GM12878 (cell line): ENCODE data around the gene VPS25. TPM values are rescaled to one million over a fixed set of nuclear protein-coding genes. Genes with fewer than 3 reads are reported as not detected.

Experiments
- ATAC-seq: fragments of 200-7000 bp; cut with Tn5 transposase; 3 replicates; pipeline ENCODE4 v1.9.1; 2020; ENCODE audit warnings: mild to moderate bottlenecking, moderate library complexity
- BruUV-seq: library from RNA; stranded (reverse); fragments of 400-500 nt; replicated peaks from 2 replicates; lab custom pipeline; 2021; lab: Mats Ljungman, UMichigan
- CTCF ChIA-PET: fragments of 300-600 bp; sonication (Branson Sonifier 250); formaldehyde crosslinking; extraction: SDS; loops from one replicate; lab custom pipeline; 2021; ENCODE audit warnings: inconsistent platforms; lab: Yijun Ruan, JAX
- POLR2A ChIA-PET: fragments of 350-600 bp; formaldehyde crosslinking; extraction: SDS; loops from one replicate; lab custom pipeline; 2021; ENCODE audit warnings: inconsistent platforms; lab: Charles Lee
- RAD21 ChIA-PET: fragments of 300-600 bp; sonication (Branson Sonifier 250); formaldehyde crosslinking; loops from one replicate; lab custom pipeline; 2023; ENCODE audit warnings: antibody characterized with exemption; ENCODE audit not compliant: unreplicated experiment; lab: Charles Lee
- SMC1A ChIA-PET: fragments of 300-600 bp; sonication (Branson Sonifier 250); formaldehyde crosslinking; loops from one replicate; lab custom pipeline; 2023; ENCODE audit not compliant: unreplicated experiment, uncharacterized antibody; lab: Charles Lee
- DNase-seq: peaks from one replicate; pipeline ENCODE4 v3.0.0-alpha.2; 2011; ENCODE audit warnings: low read depth, low spot score
- FAIRE-seq: peaks from 3 replicates; lab custom pipeline; 2011; peaks lifted over from hg19 to GRCh38; lab: Jason Lieb, UNC
- H2AFZ ChIP-seq: 2 replicates; pipeline ENCODE4 v1.6.0; 2011; ENCODE audit warnings: low read depth, low read length, control low read depth; ENCODE audit not compliant: control insufficient read depth
- H3K27ac ChIP-seq: 2 replicates; pipeline ENCODE4 v1.5.1; 2011; ENCODE audit warnings: control low read depth; ENCODE audit not compliant: control insufficient read depth, insufficient read depth
- H3K27me3 ChIP-seq, 2 experiments: replicated peaks in 1 of 2; 2 replicates each; pipeline versions ENCODE4 v1.6.0 to v1.6.1; 2011; ENCODE audit warnings: low read length in 1 of 2; ENCODE audit not compliant: control insufficient read depth in 2 of 2, insufficient read depth in 2 of 2
- H3K36me3 ChIP-seq, 2 experiments: 2 replicates each; pipeline ENCODE4 v1.5.1; 2011; ENCODE audit warnings: low read length in 1 of 2; ENCODE audit not compliant: control insufficient read depth in 2 of 2, insufficient read depth in 2 of 2
- H3K4me1 ChIP-seq: 2 replicates; pipeline ENCODE4 v1.6.1; 2011; ENCODE audit warnings: mild to moderate bottlenecking, low read length, moderate library complexity, mixed read lengths; ENCODE audit not compliant: control insufficient read depth, insufficient read depth
- H3K4me2 ChIP-seq: 2 replicates; pipeline ENCODE4 v1.6.0; 2011; ENCODE audit warnings: control low read depth; ENCODE audit not compliant: control insufficient read depth, insufficient read depth
- H3K4me3 ChIP-seq: fragments of 200-600 bp; sonication (generic); 2 replicates; pipeline ENCODE4 v1.5.1; 2016
- H3K79me2 ChIP-seq: 2 replicates; pipeline ENCODE4 v1.6.0; 2011; ENCODE audit warnings: low read length; ENCODE audit not compliant: control insufficient read depth, insufficient read depth
- H3K9ac ChIP-seq: 2 replicates; pipeline ENCODE4 v1.8.0; 2011; ENCODE audit warnings: low read length, control low read depth, mixed read lengths; ENCODE audit not compliant: control insufficient read depth, insufficient read depth
- H3K9me3 ChIP-seq: replicated peaks from 3 replicates; pipeline ENCODE4 v1.5.1; 2011; ENCODE audit warnings: mild to moderate bottlenecking, low read length; ENCODE audit not compliant: control insufficient read depth, insufficient read depth
- H4K20me1 ChIP-seq: 2 replicates; pipeline ENCODE4 v1.6.0; 2011; ENCODE audit not compliant: control insufficient read depth, insufficient read depth
- E2F8 ChIP-seq: fragments of 450-650 bp; IDR thresholded peaks from 2 replicates; pipeline ENCODE4 v1.6.1; 2018; ENCODE audit warnings: mild to moderate bottlenecking, low read depth, moderate library complexity; ENCODE audit not compliant: partially characterized antibody
- ELK1 ChIP-seq: IDR thresholded peaks from 2 replicates; pipeline ENCODE4 v1.6.1; 2012; ENCODE audit warnings: low read depth, low read length, improper control_type of control experiment
- KAT2A ChIP-seq: conservative IDR thresholded peaks from 2 replicates; pipeline ENCODE4 v1.6.1; 2011; ENCODE audit warnings: low read depth, low read length; ENCODE audit not compliant: control insufficient read depth
- KDM1A ChIP-seq: fragments of 200-600 bp; sonication (generic); IDR thresholded peaks from 2 replicates; pipeline ENCODE4 v1.6.1; 2016; ENCODE audit warnings: borderline replicate concordance
- MTA2 ChIP-seq: fragments of 450-650 bp; IDR thresholded peaks from 2 replicates; pipeline ENCODE4 v1.6.1; 2016; ENCODE audit warnings: low read depth, mild to moderate bottlenecking, moderate library complexity
- MTA3 ChIP-seq: IDR thresholded peaks from 2 replicates; pipeline ENCODE4 v1.6.1; 2012; ENCODE audit warnings: low read length, inconsistent platforms, borderline replicate concordance
- NFXL1 ChIP-seq: fragments of 450-650 bp; IDR thresholded peaks from 2 replicates; pipeline ENCODE4 v1.6.1; 2017; ENCODE audit warnings: antibody characterized with exemption, mild to moderate bottlenecking, borderline replicate concordance
- PAX8 ChIP-seq: fragments of 450-650 bp; IDR thresholded peaks from 2 replicates; pipeline ENCODE4 v1.6.1; 2017; ENCODE audit warnings: mild to moderate bottlenecking, moderate library complexity
- POLR2AphosphoS2 ChIP-seq: IDR thresholded peaks from 2 replicates; pipeline ENCODE4 v1.6.1; 2011; ENCODE audit warnings: low read depth, mild to moderate bottlenecking, low read length, improper control_type of control experiment, moderate library complexity
- SKIL ChIP-seq: fragments of 450-650 bp; IDR thresholded peaks from 2 replicates; pipeline ENCODE4 v1.6.1; 2017; ENCODE audit warnings: mild to moderate bottlenecking, low read depth, inconsistent platforms; ENCODE audit not compliant: poor library complexity, severe bottlenecking
- WGBS: methylation state at CpG from one replicate; pipeline ENCODE4 v1.1.6; 2016; ENCODE audit warnings: low lambda C conversion rate; ENCODE audit not compliant: insufficient replicate concordance, insufficient coverage; ENCODE audit errors: missing lambda C conversion rate; 5-methylcytosine and 5-hydroxymethylcytosine counted together
- in situ Hi-C: fragments of 300-500 bp; cut with MboI; formaldehyde crosslinking; loops from 9 replicates; pipeline ENCODE4 v1.14.3; 2018; ENCODE audit warnings: mixed read lengths
- intact Hi-C: fragments of 100-400 bp; cut with micrococcal nuclease; formaldehyde crosslinking; loops from one replicate; pipeline ENCODE4 v1.14.2; 2022; ENCODE audit not compliant: unreplicated experiment
- polyA plus RNA-seq, 11 experiments: library from polyadenylated mRNA; depleted of rRNA in 4 of 11; unstranded in 6 of 11; stranded (reverse) in 5 of 11; fragments of >200 nt; fragmentation: Nextera tagmentation in 4 of 11; fragmentation: Illumina TruSeq in 1 of 11; extraction: Ambion mirVana in 4 of 11; extraction: Trizol in 1 of 11; gene quantifications; 1 replicate in 1 of 11; 2 replicates in 10 of 11; pipeline versions ENCODE4 v1.2.1 to v1.2.3, GENCODE V29; 2011 to 2016; ENCODE audit warnings: inconsistent platforms in 2 of 11, missing spikeins in 2 of 11, low read depth in 1 of 11
- total RNA-seq, 4 experiments: library from RNA; depleted of rRNA in 3 of 4; stranded (reverse); fragments of >200 nt in 3 of 4; fragmentation: Illumina TruSeq in 1 of 4; extraction: Trizol in 1 of 4; gene quantifications; 2 replicates each; pipeline versions ENCODE4 v1.2.1 to v1.2.3, GENCODE V29; 2013 to 2021
- TF ChIP-seq, protein P1 (sequence below): IDR thresholded peaks from 2 replicates; pipeline ENCODE4 v1.6.1; 2012; ENCODE audit warnings: low read depth, low read length, improper control_type of control experiment
- TF ChIP-seq, protein P2 (sequence below): fragments of 450-650 bp; formaldehyde crosslinking; IDR thresholded peaks from 2 replicates; pipeline ENCODE4 v1.4.0; 2020; ENCODE audit warnings: mild to moderate bottlenecking, moderate library complexity

The VPS25 gene
- total and polyA plus RNA-seq, 10 of the 15 experiments (the other 5 are each of a cell fraction or from before 2014, with no cell fraction given) = 92.7 to 185 (median 136) TPM

DNA sequence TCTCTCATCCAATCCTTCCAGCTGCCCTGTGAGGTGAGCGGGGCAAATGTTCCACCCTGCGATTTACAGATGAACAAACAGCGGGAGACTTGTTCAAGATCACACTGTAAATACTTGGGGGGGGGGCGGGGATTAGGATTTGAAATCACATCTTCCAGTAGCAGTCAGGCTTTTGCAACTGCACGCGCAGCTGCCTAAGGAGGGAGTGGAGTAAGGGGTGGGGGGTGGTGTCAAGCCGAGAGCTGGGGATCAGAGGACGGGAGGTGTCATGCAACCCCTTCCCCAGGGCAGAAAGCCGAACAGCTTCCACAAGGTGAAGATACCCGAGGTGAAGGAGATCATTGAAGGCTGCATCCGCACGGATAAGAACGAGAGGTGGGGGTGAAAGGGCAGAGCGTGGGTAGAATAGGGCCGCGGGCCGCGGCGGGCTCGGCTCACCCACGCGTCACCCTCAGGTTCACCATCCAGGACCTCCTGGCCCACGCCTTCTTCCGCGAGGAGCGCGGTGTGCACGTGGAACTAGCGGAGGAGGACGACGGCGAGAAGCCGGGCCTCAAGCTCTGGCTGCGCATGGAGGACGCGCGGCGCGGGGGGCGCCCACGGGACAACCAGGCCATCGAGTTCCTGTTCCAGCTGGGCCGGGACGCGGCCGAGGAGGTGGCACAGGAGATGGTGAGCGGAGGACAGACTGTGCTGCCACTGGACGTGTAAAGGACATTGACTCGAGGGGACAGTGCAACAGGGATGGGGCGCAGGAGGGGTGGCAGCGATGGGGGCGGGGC, 11.8 kb downstream of the VPS25 start:
- DNase-seq = no peak
- Histone ChIP-seq H3K4me2 (no peak overlapping the region), H2AFZ (no peak overlapping the region), H4K20me1 (no peaks in the 10 kb centered on the region; the same call in 1 of the 2 replicates), H3K27me3 (peaks cover 7 to 21% of the 10 kb centered on the region in 2 experiments), H3K9me3 (no peaks in the 10 kb centered on the region; the same call in 2 of the 3 replicates), H3K4me1 (no peaks in the 10 kb centered on the region), H3K36me3 (no peaks in the 10 kb centered on the region; a peak in 1 of 4 replicates), H3K27ac (no peak overlapping the region), H3K4me3 (no peak overlapping the region), H3K9ac (no peak overlapping the region), H3K79me2 (no peaks in the 10 kb centered on the region)
- no peak for FAIRE-seq
- ChIA-PET CTCF (no interaction called here), POLR2A (interaction anchor here (0.5 to 0.7 kb wide), 2 partner anchors 189 to 193 kb away, joined by 4 read pairs; no protein-coding TSS in a partner anchor), RAD21 (no interaction called here), SMC1A (no interaction called here)
- ATAC-seq = no peak
- intact Hi-C loops = no loop called here
- no TSS peak for BruUV-seq
- in situ Hi-C loops = no loop called here
- WGBS = 45% methylated on average over 51 of the region's 52 CpGs
- TF ChIP-seq SKIL (no peak), KAT2A (no peak), ELK1 (no peak), E2F8 (no peak), POLR2AphosphoS2 (no peak), MTA3 (no peak), NFXL1 (no peak), PAX8 (no peak), KDM1A (no peak), MTA2 (no peak)
- TF ChIP-seq, protein P1, sequence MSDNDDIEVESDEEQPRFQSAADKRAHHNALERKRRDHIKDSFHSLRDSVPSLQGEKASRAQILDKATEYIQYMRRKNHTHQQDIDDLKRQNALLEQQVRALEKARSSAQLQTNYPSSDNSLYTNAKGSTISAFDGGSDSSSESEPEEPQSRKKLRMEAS = no peak
- TF ChIP-seq, protein P2, sequence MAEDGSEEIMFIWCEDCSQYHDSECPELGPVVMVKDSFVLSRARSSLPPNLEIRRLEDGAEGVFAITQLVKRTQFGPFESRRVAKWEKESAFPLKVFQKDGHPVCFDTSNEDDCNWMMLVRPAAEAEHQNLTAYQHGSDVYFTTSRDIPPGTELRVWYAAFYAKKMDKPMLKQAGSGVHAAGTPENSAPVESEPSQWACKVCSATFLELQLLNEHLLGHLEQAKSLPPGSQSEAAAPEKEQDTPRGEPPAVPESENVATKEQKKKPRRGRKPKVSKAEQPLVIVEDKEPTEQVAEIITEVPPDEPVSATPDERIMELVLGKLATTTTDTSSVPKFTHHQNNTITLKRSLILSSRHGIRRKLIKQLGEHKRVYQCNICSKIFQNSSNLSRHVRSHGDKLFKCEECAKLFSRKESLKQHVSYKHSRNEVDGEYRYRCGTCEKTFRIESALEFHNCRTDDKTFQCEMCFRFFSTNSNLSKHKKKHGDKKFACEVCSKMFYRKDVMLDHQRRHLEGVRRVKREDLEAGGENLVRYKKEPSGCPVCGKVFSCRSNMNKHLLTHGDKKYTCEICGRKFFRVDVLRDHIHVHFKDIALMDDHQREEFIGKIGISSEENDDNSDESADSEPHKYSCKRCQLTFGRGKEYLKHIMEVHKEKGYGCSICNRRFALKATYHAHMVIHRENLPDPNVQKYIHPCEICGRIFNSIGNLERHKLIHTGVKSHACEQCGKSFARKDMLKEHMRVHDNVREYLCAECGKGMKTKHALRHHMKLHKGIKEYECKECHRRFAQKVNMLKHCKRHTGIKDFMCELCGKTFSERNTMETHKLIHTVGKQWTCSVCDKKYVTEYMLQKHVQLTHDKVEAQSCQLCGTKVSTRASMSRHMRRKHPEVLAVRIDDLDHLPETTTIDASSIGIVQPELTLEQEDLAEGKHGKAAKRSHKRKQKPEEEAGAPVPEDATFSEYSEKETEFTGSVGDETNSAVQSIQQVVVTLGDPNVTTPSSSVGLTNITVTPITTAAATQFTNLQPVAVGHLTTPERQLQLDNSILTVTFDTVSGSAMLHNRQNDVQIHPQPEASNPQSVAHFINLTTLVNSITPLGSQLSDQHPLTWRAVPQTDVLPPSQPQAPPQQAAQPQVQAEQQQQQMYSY = no peak
